Panc1 (cell line): ENCODE results near the gene CNTNAP1. TPM values are rescaled to one million over a fixed set of nuclear protein-coding genes. Genes with fewer than 3 reads are reported as not detected.

Source experiments
- ATAC-seq: fragments of 200-7000 bp; cut with Tn5 transposase; 2 replicates; pipeline ENCODE4 v1.9.1; 2020; ENCODE audit warnings: mild to moderate bottlenecking, moderate library complexity
- Bru-seq: library from RNA; stranded (reverse); fragments of 400-500 nt; gene quantifications from one replicate; lab custom pipeline; 2021; lab: Mats Ljungman, UMichigan
- BruChase-seq, 2 experiments: library from RNA; stranded (reverse); fragments of 400-500 nt; gene quantifications; one replicate each; lab custom pipeline; 2021; lab: Mats Ljungman, UMichigan
- BruUV-seq: library from RNA; stranded (reverse); fragments of 400-500 nt; replicated peaks from 2 replicates; lab custom pipeline; 2021; lab: Mats Ljungman, UMichigan
- CTCF ChIA-PET: fragments of 300-600 bp; sonication (Branson Sonifier 250); formaldehyde crosslinking; loops from one replicate; lab custom pipeline; 2022; ENCODE audit warnings: antibody characterized with exemption; lab: Charles Lee
- POLR2A ChIA-PET: fragments of 300-600 bp; sonication (Branson Sonifier 250); formaldehyde crosslinking; loops from one replicate; lab custom pipeline; 2022; ENCODE audit warnings: antibody characterized with exemption; lab: Charles Lee
- DNase-seq: peaks from one replicate; pipeline ENCODE4 v3.0.0-alpha.2; 2010; ENCODE audit warnings: low read depth, low spot score
- H3K27ac ChIP-seq: 2 replicates; pipeline ENCODE4 v1.5.1; 2011; ENCODE audit warnings: mild to moderate bottlenecking, low read length, inconsistent platforms
- H3K27me3 ChIP-seq: fragments of 200-500 bp; sonication (Bioruptor generic); 2 replicates; pipeline ENCODE4 v1.6.0; 2014; ENCODE audit warnings: low read length, inconsistent platforms; ENCODE audit not compliant: control insufficient read depth, insufficient read depth
- H3K36me3 ChIP-seq: fragments of 200-500 bp; sonication (Bioruptor generic); 2 replicates; pipeline ENCODE4 v1.5.1; 2014; ENCODE audit warnings: inconsistent platforms, mild to moderate bottlenecking, low read length, moderate library complexity; ENCODE audit not compliant: control insufficient read depth, insufficient read depth
- H3K4me1 ChIP-seq: 2 replicates; pipeline ENCODE4 v1.5.1; 2011; ENCODE audit warnings: inconsistent platforms, mild to moderate bottlenecking, low read length, moderate library complexity; ENCODE audit not compliant: control insufficient read depth, insufficient read depth
- H3K4me3 ChIP-seq, 2 experiments: 2 replicates each; pipeline ENCODE4 v1.5.1; 2011 to 2012; ENCODE audit warnings: low read depth in 2 of 2, low read length in 2 of 2, mild to moderate bottlenecking in 2 of 2, inconsistent platforms in 1 of 2, moderate library complexity in 1 of 2
- H3K9me3 ChIP-seq: fragments of 200-500 bp; sonication (Bioruptor generic); 2 replicates; pipeline ENCODE4 v1.5.1; 2014; ENCODE audit warnings: low read depth, mild to moderate bottlenecking, inconsistent platforms, low read length, moderate library complexity; ENCODE audit not compliant: control insufficient read depth, insufficient read depth
- CTCF ChIP-seq: fragments of 450-650 bp; IDR thresholded peaks from 2 replicates; pipeline ENCODE4 v1.5.1; 2017; ENCODE audit warnings: mild to moderate bottlenecking
- POLR2AphosphoS5 ChIP-seq: IDR thresholded peaks from 2 replicates; pipeline ENCODE4 v1.6.1; 2012; ENCODE audit warnings: mild to moderate bottlenecking, low read depth, low read length, moderate library complexity
- SIN3A ChIP-seq: IDR thresholded peaks from 2 replicates; pipeline ENCODE4 v1.6.1; 2012; ENCODE audit warnings: low read depth, mild to moderate bottlenecking, low read length, moderate library complexity, borderline replicate concordance; ENCODE audit not compliant: insufficient read depth
- TCF7L2 ChIP-seq: IDR thresholded peaks from 2 replicates; pipeline ENCODE4 v1.6.1; 2011; ENCODE audit warnings: mild to moderate bottlenecking, low read depth, low read length, inconsistent platforms
- in situ Hi-C: cut with HindIII; loops from 2 replicates; pipeline ENCODE4 v1.10.0; 2016; ENCODE audit warnings: low sequenced_read_pairs, low pct_unique_long_range_greater_than_20kb
- intact Hi-C: fragments of 100-400 bp; cut with micrococcal nuclease; formaldehyde crosslinking; loops from one replicate; pipeline ENCODE4 v1.10.0; 2022; ENCODE audit not compliant: unreplicated experiment
- long read RNA-seq: library from polyadenylated mRNA; unstranded; transcript quantifications from one replicate; pipeline ENCODE4 v2.0.0, GENCODE V29; 2021; ENCODE audit not compliant: unreplicated experiment
- polyA plus RNA-seq: library from polyadenylated mRNA; unstranded; fragments of >200 nt; gene quantifications from one replicate; pipeline ENCODE4 v1.2.1, GENCODE V29; 2012; ENCODE audit warnings: missing spikeins; ENCODE audit not compliant: insufficient read length
- total RNA-seq: library from RNA; stranded (reverse); gene quantifications from one replicate; pipeline ENCODE4 v1.2.1, GENCODE V29; 2021; ENCODE audit not compliant: unreplicated experiment
- TF ChIP-seq, protein P1 (sequence below), 2 experiments: IDR thresholded peaks; 2 replicates each; pipeline ENCODE4 v1.6.1; 2011 to 2012; ENCODE audit warnings: low read depth in 2 of 2, control low read depth in 1 of 2, low read length in 1 of 2, mild to moderate bottlenecking in 1 of 2, moderate library complexity in 1 of 2; ENCODE audit not compliant: insufficient read depth in 1 of 2

CNTNAP1 gene
- total RNA-seq (20.4 TPM), Bru-seq, nascent RNA (percentile 53 among the genes with signal in this experiment), BruChase-seq, experiment 1, labeled RNA remaining after a 2-hour chase (percentile 64 among the genes with signal in this experiment), BruChase-seq, experiment 2, labeled RNA remaining after a 6-hour chase (percentile 70 among the genes with signal in this experiment)
- polyA plus RNA-seq: 23.2 TPM
- long read RNA-seq, partial matches to known transcripts: 10 of 11 reads
- long read RNA-seq, other reads (novel, unspliced or antisense): 1 of 11 reads

DNA sequence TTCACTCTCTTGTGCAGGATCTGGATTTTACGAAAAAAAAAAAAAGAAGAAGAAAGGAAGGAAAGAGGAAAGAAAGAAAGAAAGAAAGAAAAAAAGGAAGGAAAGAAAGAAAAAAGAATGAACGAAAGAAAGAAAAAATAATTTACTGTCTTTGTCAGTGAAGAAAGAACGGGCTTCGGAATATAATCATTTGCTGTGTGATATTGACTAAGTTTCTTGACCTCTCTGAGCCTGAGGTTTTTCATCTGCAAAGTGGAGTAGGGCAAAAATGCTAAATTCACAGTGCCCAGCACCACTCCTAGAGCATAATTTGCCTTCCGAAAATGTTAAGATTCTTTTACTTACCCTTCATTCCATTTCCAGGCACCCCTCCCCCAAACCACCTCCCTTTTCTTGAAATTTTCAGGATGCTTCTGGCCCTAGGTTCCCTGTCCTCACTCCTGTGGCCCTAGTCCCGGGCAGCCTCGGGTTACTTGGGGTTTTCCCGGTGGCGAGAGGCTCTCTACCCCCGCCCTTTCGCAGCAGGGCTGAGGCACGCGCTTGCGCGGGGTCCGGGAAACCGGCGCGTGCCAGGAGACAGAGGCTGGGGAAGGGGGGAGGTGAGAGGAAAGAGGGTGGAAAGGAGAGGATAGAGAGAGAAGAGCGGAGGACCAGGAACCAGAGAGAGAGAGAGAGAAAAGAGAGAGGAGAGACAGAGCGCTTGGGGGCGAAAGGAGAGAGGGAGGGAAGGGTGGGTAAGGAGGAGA is at the start of gene CNTNAP1:
Gene CNTNAP1 (plus strand): TSS at position 556 of the 746 bp plus-strand sequence. CDS start 299 bp downstream, outside the sequence.
- no peak for DNase-seq

GRCh38 chr17:42632949-42633444 is 49.3 kb upstream of the CNTNAP1 start:
- Histone ChIP-seq H3K4me1 (no peaks in the 10 kb centered on the region), H3K27me3 (no peaks in the 10 kb centered on the region), H3K36me3 (no peaks in the 10 kb centered on the region), H3K4me3 (no peak overlapping the region), H3K9me3 (no peaks in the 10 kb centered on the region), H3K27ac (no peak overlapping the region)
- CTCF ChIA-PET: interaction anchor here (0.6 to 0.7 kb wide), 2 partner anchors 31 to 33 kb away, joined by 3 read pairs; no protein-coding TSS in a partner anchor
- TF ChIP-seq SIN3A: no peak
- TF ChIP-seq CTCF: no peak
- no peak for TF ChIP-seq POLR2AphosphoS5
- no peak for TF ChIP-seq TCF7L2
- TF ChIP-seq, protein P1, sequence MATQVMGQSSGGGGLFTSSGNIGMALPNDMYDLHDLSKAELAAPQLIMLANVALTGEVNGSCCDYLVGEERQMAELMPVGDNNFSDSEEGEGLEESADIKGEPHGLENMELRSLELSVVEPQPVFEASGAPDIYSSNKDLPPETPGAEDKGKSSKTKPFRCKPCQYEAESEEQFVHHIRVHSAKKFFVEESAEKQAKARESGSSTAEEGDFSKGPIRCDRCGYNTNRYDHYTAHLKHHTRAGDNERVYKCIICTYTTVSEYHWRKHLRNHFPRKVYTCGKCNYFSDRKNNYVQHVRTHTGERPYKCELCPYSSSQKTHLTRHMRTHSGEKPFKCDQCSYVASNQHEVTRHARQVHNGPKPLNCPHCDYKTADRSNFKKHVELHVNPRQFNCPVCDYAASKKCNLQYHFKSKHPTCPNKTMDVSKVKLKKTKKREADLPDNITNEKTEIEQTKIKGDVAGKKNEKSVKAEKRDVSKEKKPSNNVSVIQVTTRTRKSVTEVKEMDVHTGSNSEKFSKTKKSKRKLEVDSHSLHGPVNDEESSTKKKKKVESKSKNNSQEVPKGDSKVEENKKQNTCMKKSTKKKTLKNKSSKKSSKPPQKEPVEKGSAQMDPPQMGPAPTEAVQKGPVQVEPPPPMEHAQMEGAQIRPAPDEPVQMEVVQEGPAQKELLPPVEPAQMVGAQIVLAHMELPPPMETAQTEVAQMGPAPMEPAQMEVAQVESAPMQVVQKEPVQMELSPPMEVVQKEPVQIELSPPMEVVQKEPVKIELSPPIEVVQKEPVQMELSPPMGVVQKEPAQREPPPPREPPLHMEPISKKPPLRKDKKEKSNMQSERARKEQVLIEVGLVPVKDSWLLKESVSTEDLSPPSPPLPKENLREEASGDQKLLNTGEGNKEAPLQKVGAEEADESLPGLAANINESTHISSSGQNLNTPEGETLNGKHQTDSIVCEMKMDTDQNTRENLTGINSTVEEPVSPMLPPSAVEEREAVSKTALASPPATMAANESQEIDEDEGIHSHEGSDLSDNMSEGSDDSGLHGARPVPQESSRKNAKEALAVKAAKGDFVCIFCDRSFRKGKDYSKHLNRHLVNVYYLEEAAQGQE (IDR thresholded peaks at IDR 0.05; ENCODE audit: insufficient read depth in 1 of 2, low read depth in 2 of 2, low read length in 1 of 2): no peak
- ATAC-seq (no peak), DNase-seq (no peak)
- no TSS peak for BruUV-seq
- POLR2A ChIA-PET: interaction anchor here (0.7 kb wide), 1 partner anchor 161 kb away, joined by 23 read pairs; no protein-coding TSS in a partner anchor
- intact Hi-C loops (no loop called here), in situ Hi-C loops (no loop called here)

More for the DNA sequence above, at the start of gene CNTNAP1:
- peak within 1 kb of the TSS; percentile 52 to 67 for H3K4me3 ChIP-seq
- in situ Hi-C loops: no loop called here
- TF ChIP-seq CTCF (no peak), POLR2AphosphoS5 (no peak), SIN3A (no peak), TCF7L2 (no peak)
- TF ChIP-seq, protein P1 (IDR thresholded peaks at IDR 0.05; ENCODE audit: insufficient read depth in 1 of 2, low read depth in 2 of 2, low read length in 1 of 2): no peak
- no peaks in the 10 kb centered on the region for H3K9me3 ChIP-seq
- peak; percentile 31 for ATAC-seq
- CTCF ChIA-PET: no interaction called here
- peaks cover 19% of the 10 kb centered on the region for H3K4me1 ChIP-seq
- peak within 1 kb of the TSS; percentile 83 for H3K27ac ChIP-seq
- POLR2A ChIA-PET: interaction anchor here (0.5 kb wide), 1 partner anchor 67 kb away, joined by 6 read pairs; no protein-coding TSS in a partner anchor
- intact Hi-C loops: no loop called here
- no TSS peak for BruUV-seq
- H3K27me3 ChIP-seq: no peaks in the 10 kb centered on the region
- no peaks in the 10 kb centered on the region for H3K36me3 ChIP-seq
